Activated CD4-positive, alpha-beta T cell treated with anti-CD3 and anti-CD28 coated beads for 48 hours (primary cell): ENCODE results near the gene SERINC3.
A peak's percentile ranks its signal among the peaks of the same experiment; 100 is the strongest.

Source experiments
- DNase-seq: peaks from one replicate; pipeline ENCODE4 v3.0.0-alpha.2; 2020

SERINC3 gene

GRCh38 chr20:44461142-44461802, 60.6 kb downstream of the SERINC3 start:
- DNase-seq, result no peak

DNA sequence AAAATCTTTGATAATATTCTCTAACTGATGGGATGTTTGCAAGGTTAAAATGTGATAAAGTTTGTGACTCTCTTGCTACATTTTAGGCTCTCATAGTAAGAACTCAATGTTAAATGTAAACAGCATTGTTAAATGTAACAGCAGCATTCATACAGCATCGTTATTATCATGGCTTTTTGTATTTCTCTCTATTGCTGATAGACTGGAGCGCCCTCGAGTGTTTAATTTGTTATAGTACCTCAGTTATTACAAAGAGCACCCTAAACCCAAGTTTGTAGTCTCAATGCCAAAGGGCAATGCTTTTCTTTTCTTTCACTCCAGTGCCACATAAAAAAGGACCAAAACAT, 61.1 kb downstream of the SERINC3 start:
- no peak for DNase-seq

DNA sequence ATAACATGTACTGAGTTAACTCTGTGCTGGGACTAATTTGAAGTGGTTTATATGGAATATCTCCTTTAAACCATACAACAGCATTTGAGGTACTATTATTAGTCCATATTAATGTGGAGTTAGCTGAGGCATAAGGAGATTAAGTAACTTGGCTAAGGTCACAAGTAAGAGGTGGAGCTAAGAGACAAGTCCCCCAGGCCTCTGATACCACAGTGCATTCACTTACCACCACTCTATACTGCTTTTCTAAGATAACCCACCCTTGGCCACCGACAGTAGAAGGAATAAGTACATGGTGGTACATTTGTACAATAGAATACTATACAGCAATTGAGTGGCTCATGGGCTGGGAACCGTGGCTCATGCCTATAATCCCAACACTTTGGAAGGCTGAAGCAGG, 62.6 kb downstream of the SERINC3 start:
- no peak for DNase-seq

- no peak for DNase-seq
These were observed 64.9 kb downstream of the SERINC3 start for GRCh38 chr20:44457016-44457415.

- no peak for DNase-seq
These were observed 65.3 kb downstream of the SERINC3 start for GRCh38 chr20:44456611-44457010.

DNA sequence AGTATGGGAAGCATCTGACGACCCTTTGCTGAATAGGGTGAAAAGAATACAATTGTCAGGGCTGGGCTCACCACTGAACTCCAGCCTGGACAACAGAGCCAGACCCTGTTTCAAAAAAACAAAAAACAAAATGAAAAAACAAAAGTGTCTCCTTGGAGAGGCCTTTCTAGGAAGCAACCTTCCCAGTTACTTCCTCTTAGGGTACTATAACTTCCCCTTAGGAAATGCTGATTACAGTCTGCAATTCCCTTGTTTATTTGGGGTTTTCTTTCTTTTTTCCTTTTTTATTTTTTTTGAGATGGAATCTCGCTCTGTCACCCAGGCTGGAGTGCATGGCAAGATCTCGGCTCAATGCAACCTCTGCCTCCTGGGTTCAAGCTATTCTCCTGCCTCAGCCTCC, 66.7 kb downstream of the SERINC3 start:
- DNase-seq, result no peak

GRCh38 chr20:44454306-44454963, 67.4 kb downstream of the SERINC3 start:
- no peak for DNase-seq

- no peak for DNase-seq
These were observed 70.9 kb downstream of the SERINC3 start for GRCh38 chr20:44450903-44451450.

- DNase-seq, result no peak
These were observed 71.5 kb downstream of the SERINC3 start for GRCh38 chr20:44450281-44450889.

DNA sequence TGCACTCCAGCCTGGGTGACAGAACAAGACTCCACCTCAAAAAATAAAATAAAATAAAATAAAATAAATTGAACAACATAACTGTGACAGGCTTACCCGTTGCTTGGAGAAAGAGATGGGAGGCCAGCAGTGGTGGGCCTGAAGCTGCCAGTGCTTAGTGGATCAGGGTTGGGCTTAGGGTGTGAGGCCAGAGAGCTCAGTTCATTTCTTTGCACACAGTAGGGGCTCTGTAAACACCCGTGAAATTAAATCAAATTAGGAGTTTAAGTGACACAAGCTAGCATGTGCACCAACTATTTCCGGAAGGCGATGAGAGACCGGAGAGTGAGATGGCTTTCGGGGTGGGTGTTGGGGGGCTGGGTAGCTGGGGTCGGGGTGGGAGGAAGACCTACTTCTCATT, 72.0 kb downstream of the SERINC3 start:
- DNase-seq, result no peak

DNA sequence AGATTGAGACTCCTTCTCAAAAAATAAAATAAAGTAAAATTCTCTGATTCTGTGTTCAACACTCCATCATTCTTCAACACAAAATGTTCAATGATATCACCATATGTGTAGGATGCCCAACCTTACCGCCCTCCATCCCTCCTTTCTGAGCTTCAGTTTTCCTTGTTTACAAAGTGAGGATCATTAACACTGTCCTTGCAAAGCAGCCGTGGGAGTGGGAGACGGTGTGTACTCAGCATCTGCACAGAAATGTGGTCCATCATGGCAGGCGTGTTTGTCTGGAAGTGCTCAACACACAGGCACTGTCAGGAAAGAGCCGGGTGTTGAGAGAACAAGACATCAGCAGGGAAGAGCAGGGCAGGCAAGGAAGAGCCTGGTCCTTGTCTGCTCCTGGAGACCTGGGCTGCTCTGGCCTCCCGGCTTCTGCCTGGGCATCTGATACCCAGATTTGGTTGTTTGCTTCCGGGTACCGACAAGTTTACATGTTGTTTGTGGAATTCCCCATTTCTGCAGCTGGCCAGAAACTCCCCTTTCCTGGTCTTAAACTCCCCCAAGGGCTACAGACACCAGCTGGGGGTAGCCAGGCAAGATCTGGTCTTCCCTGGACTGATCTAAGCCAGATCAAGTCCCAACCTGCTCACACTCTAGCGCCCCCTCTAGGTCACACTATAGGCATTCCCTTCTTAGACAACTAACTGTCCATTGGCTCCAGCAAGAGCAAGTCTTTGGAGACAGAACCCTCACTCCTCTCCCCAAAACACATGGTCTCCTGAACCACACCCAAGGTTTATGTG, 72.9 kb downstream of the SERINC3 start:
- peak; percentile 37 for DNase-seq

- no peak for DNase-seq
These were observed 73.9 kb downstream of the SERINC3 start for GRCh38 chr20:44447827-44448419.
